Psoas muscle (tissue), 8 donors: Measurements from ENCODE around the gene MTMR12. TPM values are rescaled to one million over a fixed set of nuclear protein-coding genes. Genes with fewer than 3 reads are reported as not detected.
"Not testable (repeated sequence)": the region's sequence is repeated elsewhere in the genome, so short reads cannot be mapped to it uniquely, and the experiment has no call there.

Experiments
- ATAC-seq, 4 donors: fragments of 200-7000 bp; cut with Tn5 transposase; one replicate each; pipeline ENCODE4 v1.9.1; 2020; ENCODE audit warnings: moderate library complexity in 3 of 4, mild to moderate bottlenecking in 2 of 4
- DNase-seq, 2 donors: peaks; one replicate each; pipeline ENCODE4 v3.0.0-alpha.2; 2020
- H3K27ac ChIP-seq: fragments of 200-600 bp; one replicate; pipeline ENCODE4 v1.8.0; 2022
- H3K27me3 ChIP-seq, 3 donors: fragments of 200-600 bp in 1 of 3; one replicate each; pipeline versions ENCODE4 v1.6.1 to v1.8.0; 2013 to 2022; ENCODE audit warnings: low read length in 2 of 3, mild to moderate bottlenecking in 2 of 3, moderate library complexity in 1 of 3; ENCODE audit not compliant: insufficient read depth in 3 of 3
- H3K36me3 ChIP-seq, 2 donors: fragments of 200-600 bp in 1 of 2; one replicate each; pipeline versions ENCODE4 v1.6.1 to v1.8.0; 2013 to 2022; ENCODE audit warnings: low read depth in 1 of 2, mild to moderate bottlenecking in 1 of 2, moderate library complexity in 1 of 2; ENCODE audit not compliant: insufficient read depth in 1 of 2
- H3K4me1 ChIP-seq: fragments of 200-600 bp; one replicate; pipeline ENCODE4 v1.8.0; 2022
- H3K4me3 ChIP-seq: fragments of 200-600 bp; one replicate; pipeline ENCODE4 v1.8.0; 2022; ENCODE audit warnings: mild to moderate bottlenecking
- H3K9me3 ChIP-seq: fragments of 200-600 bp; one replicate; pipeline ENCODE4 v1.8.0; 2022
- CTCF ChIP-seq: fragments of 200-600 bp; IDR thresholded peaks from one replicate; pipeline ENCODE4 v1.8.0; 2022; ENCODE audit warnings: antibody characterized with exemption
- WGBS, 3 donors: extraction: QIAGEN DNeasy Blood & Tissue Kit; methylation state at CpG; one replicate each; pipeline versions ENCODE4 v1.1.6 to v1.1.7; 2013; 5-methylcytosine and 5-hydroxymethylcytosine counted together
- intact Hi-C, 2 donors: fragments of 100-400 bp; cut with DNase I; formaldehyde crosslinking; loops; one replicate each; pipeline versions ENCODE4 v1.11.0 to v1.14.2; 2022
- polyA plus RNA-seq, 3 donors: library from polyadenylated mRNA; stranded (reverse); fragments of 200-250 nt; gene quantifications; one replicate each; pipeline ENCODE4 v1.2.3, GENCODE V29; 2013
- total RNA-seq, 4 donors: library from RNA; stranded (reverse); fragmentation: NEBNext Ultra II Directional in 2 of 4; extraction: Animal tissue kit (Norgen Biotek cat#: 25700) in 2 of 4; gene quantifications; one replicate each; pipeline versions ENCODE4 v1.2.1 to v1.2.4, GENCODE V29; 2021 to 2023
- donor health status: healthy with polysubstance abuse.
- donor health status: DM: no; HTN: no; CAD: no; lungs with moderate emphysema.
- donor health status: Bipolar disorder and iron deficiency.
- donor health status: healthy.
- donor health status: DM: yes; HTN: yes; CAD: no.
- donor health status: DM: no; HTN: no; CAD: no.
- donor health status: DM: no; HTN: no; CAD: no.
- donor health status: DM: yes; HTN: yes; CAD: no.

The MTMR12 gene
- total and polyA plus RNA-seq, 7 donors, result 2.4 to 8.9 (median 8.2) TPM

GRCh38 chr5:32290922-32291321 is 21.8 kb downstream of the MTMR12 start:
- H3K27ac ChIP-seq, result no peak overlapping the region
- no peak for DNase-seq
- H3K36me3 ChIP-seq, result peaks cover 0 to 18% of the 10 kb centered on the region in 2 donors
- H3K27me3 ChIP-seq, result no peaks in the 10 kb centered on the region
- no peak overlapping the region for H3K4me3 ChIP-seq
- H3K9me3 ChIP-seq, result no peaks in the 10 kb centered on the region
- intact Hi-C loops, result no loop called here
- no peak for ATAC-seq
- H3K4me1 ChIP-seq, result peaks cover 7% of the 10 kb centered on the region
- 84 to 88% (median 87%) methylated on average over 5 of the region's 5 CpGs for WGBS, 3 donors
- no peak for TF ChIP-seq CTCF

- H3K4me1 ChIP-seq, H3K27ac ChIP-seq, H3K4me3 ChIP-seq, H3K9me3 ChIP-seq, H3K27me3 ChIP-seq, intact Hi-C loops, ATAC-seq, DNase-seq: not testable (repeated sequence)
- 78 to 95% (median 94%) methylated on average over 3 of the region's 3 CpGs for WGBS, 3 donors
- peaks cover 0 to 14% of the 10 kb centered on the region in 2 donors for H3K36me3 ChIP-seq
These were observed 22.2 kb downstream of the MTMR12 start for GRCh38 chr5:32290501-32290900.

GRCh38 chr5:32289986-32290385 is 22.8 kb downstream of the MTMR12 start:
- ATAC-seq, H3K4me3 ChIP-seq, H3K36me3 ChIP-seq, DNase-seq, H3K27me3 ChIP-seq, H3K27ac ChIP-seq, H3K4me1 ChIP-seq, H3K9me3 ChIP-seq, intact Hi-C loops: not testable (repeated sequence)
- WGBS, 3 donors, result 97 to 100% (median 100%) methylated on average over 1 of the region's 1 CpG

- H3K27me3 ChIP-seq, DNase-seq, H3K36me3 ChIP-seq, H3K27ac ChIP-seq, H3K4me3 ChIP-seq, intact Hi-C loops, H3K4me1 ChIP-seq, H3K9me3 ChIP-seq, ATAC-seq: not testable (repeated sequence)
- WGBS, 3 donors, result 92 to 94% (median 93%) methylated on average over 3 of the region's 3 CpGs
These were observed 24.6 kb downstream of the MTMR12 start for GRCh38 chr5:32288135-32288534.

GRCh38 chr5:32287525-32287924 is 25.2 kb downstream of the MTMR12 start:
- H3K27me3 ChIP-seq, intact Hi-C loops, H3K4me1 ChIP-seq, H3K27ac ChIP-seq, H3K36me3 ChIP-seq, ATAC-seq, H3K4me3 ChIP-seq, DNase-seq, H3K9me3 ChIP-seq: not testable (repeated sequence)
- WGBS, 3 donors, result 80 to 86% (median 84%) methylated on average over 3 of the region's 3 CpGs

GRCh38 chr5:32285510-32286138 is 27.1 kb downstream of the MTMR12 start:
- Histone ChIP-seq H3K36me3 (no peaks in the 10 kb centered on the region), H3K27ac (no peak overlapping the region), H3K4me3 (no peak overlapping the region), H3K9me3 (no peaks in the 10 kb centered on the region), H3K27me3 (no peaks in the 10 kb centered on the region), H3K4me1 (peaks cover 10% of the 10 kb centered on the region)
- intact Hi-C loops, result no loop called here
- TF ChIP-seq CTCF, result no peak
- no peak for ATAC-seq
- DNase-seq, result no peak
- WGBS, 3 donors, result 82 to 85% (median 84%) methylated on average over 5 of the region's 5 CpGs
